IPS DF 4.7 (cell line): ENCODE results near the gene MAMDC2.

Experiments
- DNase-seq: peaks from one replicate; pipeline ENCODE4 v3.0.0-alpha.2; 2013; ENCODE audit warnings: low spot score; ENCODE audit errors: extremely low read depth

Gene MAMDC2

DNA sequence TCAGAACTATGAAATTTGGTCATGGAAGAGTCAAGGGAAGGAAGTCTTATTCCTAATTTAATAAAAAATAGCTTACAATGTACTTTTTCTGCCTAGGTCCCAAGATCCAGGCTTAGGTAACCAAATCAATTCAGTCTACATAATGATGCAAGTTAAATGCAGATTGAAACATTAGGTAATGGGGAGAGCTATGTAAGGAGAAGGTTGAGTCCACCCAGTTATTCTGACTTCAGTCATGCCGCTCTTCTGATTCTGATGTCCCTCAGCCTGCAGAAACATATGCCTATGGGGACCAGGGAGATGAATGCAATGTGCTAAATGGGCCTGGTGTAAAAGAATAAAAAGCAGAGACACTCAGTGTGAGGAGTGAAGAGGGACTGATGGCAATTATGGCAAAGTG is 63.9 kb downstream of the MAMDC2 start:
- DNase-seq = no peak

DNA sequence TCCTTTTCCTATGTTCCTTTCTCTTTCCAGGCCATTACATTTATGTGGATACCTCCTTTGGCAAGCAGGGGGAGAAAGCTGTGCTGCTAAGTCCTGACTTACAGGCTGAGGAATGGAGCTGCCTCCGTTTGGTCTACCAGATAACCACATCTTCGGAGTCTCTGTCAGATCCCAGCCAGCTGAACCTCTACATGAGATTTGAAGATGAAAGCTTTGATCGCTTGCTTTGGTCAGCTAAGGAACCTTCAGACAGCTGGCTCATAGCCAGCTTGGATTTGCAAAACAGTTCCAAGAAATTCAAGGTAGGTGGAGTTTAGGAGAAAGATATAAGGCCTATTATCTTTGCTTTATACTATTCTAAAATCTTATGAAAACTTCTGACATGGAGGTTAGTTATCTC is 64.5 kb downstream of the MAMDC2 start:
- DNase-seq = no peak

DNA sequence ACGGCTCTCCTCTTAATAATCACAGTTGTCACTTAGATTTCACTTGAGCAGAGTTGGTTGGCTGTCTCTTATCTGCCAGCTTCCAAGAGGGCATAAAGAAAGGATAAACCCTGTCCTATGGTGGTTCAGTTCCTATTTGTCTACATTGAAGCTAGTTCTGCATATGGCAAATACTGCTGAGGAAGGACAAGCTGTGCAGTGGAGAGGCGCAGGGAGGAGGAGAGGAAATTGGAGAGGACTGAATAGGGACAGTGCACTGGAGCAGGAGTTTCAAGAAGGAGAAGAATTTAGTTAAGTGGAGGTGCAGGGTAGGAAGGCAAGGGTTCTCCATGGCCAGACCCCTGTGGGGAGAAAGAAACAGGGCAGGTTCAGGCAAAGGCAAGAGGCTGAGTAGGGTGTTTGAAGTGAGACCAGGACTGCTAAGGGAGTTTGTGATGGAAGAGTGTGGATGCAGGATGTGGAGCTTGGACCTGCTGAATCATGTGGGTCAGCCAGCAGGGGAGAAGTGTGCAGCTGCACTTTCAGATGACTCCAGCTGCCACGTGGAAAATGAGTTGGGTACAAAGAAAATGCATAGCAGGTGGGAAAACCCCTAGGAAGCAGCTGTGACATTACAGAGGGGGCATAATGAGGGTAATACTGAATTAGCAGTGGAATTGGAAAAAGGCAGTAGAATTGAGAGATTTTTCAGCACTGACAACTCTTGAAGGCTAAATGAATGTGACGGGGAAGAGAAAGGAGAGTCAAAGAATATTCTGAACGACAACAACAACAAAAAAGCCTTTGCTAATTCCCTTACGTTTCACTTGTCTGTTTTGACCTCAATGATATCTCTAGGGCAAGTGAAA is 66.8 kb downstream of the MAMDC2 start:
- no peak for DNase-seq

DNA sequence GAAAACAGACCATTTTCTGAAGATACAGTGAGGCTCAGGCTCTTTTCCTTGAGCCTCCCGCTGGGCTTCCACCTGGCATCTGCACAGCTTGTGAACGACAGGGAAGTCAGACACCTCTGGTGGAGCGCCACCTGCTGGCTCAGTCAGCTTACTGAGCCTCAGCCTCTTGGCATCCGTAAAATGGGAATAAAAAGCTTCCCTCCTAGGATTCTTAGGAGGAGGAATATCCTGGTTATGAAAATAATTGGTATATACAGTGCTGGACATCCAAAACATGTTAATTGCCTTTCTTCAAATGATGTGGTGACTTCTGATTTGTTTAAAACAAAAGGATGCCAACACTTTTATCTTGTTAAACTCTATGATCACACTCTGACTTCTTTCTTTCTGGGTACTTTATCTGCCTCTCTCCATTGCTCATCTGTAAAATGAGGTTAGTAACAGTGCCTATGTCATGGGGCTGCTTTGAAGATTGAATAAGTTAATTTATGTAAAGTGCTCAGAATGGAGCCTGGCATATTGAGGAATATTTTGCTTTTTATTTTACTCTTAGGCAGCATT is 67.5 kb downstream of the MAMDC2 start:
- no peak for DNase-seq

DNA sequence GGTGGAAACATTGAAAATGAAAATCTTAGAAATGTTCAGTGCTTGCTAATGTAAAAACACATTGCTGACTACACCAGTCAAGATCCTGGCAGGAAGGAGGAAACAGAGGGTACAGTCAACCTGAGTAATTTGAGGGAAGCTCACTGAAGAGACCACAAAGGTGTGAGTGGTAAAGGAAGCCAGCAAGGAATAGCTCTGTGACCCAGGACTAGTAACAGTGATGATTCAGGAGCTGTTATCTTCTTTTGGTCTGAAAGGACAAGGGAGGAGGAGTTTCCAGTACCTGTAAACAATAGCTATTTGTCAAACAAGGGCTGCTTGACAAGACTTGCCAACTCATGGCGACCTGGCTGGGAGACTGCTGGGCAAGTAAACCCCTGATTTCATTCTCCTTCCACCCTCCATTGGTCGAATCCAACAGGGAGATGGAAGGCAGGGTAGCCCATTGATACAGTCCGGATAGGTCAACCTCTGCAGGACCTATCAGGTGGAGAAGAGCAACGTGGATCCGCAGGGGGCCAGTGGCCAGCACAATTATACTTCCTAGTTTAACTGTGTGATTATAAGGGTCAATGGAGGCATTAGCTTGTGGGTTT is 68.1 kb downstream of the MAMDC2 start:
- DNase-seq = no peak

DNA sequence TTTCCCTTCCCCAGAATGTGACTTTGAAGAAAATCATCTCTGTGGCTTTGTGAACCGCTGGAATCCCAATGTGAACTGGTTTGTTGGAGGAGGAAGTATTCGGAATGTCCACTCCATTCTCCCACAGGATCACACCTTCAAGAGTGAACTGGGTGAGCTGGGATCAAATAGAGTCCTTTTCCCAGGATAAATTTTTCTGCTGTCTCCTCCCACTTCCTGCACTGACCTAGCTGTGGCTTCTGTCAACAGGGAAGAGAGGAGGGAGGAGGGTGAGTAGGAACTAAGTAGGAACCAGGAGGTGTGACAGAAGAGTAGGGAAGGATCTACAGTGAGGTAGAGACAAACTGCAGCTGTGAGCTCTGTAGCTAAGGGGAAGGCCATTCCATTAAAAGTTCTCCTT is 69.3 kb downstream of the MAMDC2 start:
- DNase-seq = no peak

DNA sequence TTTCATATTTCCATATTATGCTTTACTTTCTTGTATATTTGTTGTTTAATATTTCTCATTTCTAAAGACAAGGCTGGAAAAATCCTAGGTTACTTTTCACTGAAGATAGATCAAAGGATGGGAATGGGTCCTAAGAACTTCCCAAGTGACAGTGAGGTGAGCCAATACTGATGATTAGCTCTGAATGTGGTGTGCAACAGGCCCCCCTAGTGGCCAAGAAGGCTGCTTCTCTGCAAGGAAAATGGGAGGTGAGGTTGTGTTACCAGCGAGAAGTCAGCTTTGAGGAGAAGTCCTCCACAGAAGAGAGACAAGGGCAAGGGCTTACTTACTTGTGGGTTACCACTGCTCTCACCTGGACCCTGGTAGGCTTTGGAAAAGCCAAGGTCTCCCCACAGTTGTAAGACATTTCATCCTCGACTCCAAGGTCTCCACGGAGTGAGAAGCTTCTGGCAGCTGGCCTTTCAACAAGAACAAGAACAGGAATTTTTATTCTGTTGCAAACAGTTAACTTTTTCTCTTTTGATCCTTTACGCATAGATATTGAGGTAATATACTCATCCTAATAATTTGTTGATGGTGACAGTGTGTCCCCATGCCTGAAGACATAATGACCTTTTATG is 69.9 kb downstream of the MAMDC2 start:
- no peak for DNase-seq

DNA sequence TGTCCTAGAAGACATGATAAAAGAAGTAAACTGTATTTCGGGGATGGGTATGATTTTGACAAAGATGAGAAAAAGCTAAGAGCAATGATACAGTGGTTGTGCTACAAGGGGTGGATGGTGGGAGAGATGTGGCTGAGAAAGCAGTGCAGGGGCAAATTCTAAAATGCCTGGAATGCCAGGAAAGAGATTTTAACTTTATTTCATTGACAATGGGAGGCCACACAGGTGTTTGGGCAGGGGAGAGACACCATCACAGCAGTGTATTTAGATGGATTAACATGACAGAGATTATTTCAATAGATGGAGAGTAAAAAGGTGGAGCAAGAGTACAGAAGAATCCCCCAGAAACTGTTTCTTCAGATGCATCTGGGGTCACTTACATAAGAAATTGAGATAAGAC is 71.2 kb downstream of the MAMDC2 start:
- no peak for DNase-seq

DNA sequence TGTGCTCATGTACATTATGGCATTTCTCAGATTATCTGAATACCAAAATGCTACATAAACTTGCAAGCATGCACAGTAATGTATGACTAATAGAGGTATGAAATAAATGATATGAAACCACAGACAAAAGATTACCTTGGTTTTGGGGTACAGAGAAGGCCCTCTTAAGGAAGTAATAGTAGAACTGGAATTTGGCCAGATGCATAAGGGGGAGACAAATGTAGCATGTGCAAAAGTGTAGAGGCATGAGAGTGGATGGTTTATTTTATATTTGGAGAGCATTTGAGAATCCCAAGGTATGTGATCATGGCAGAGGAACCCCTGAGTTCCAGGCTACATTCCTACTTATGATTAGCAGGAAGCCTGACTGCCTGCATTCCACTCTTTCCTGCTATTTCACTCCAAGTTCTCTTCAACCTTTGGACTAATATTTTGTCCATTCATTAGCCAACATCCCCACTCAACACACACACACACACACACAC is 74.2 kb downstream of the MAMDC2 start:
- no peak for DNase-seq

DNA sequence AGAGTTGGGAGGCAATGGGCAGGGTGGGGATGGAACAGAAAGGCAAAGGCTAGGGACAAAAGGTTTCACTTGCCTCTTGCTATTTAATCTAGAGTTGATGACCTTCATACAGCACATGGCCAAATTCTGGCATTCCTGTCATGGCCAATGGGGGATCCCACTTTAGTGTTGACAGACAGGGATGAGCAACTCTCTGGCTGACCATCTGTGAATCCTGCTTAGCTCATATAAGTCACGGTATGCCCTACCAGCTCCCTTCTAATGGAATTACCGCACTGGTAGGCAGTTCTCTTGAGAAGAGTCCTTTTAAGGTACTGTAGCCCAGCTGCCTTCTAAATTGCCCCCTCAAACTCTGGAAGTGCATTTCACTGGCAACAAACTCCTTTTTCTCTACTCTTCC is 76.1 kb downstream of the MAMDC2 start:
- DNase-seq = no peak

DNA sequence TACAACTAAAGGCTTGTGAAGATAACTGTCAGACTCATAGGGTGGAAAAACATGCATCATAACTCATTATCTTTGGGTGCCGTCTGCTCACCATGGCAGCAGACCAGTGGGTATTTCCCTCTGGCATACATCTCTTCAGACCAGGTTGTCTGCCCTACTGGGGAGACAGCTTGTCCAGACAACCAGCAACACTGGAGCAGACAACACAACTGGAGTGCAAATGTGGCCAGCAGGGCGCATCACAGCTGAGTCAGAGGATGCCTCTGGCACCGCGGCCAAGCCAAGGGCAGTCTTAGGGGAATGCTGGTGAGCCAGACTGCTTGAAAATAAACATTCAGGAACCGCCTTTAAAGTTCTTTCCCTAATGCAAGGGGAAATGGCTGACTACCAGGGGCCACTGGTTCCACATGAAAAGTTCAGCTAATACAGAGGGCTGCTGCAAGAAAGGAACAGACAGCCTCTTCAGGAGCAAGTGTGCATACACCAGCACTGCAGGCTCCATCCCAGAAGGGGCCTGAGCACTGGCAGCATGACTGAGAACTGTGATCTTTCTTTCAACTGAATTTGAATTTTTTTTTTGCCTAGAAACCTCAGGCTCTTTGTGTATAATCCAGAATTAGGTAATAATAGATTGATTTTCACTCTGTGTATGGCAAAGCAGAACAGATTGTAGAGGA is 77.3 kb downstream of the MAMDC2 start:
- no peak for DNase-seq

DNA sequence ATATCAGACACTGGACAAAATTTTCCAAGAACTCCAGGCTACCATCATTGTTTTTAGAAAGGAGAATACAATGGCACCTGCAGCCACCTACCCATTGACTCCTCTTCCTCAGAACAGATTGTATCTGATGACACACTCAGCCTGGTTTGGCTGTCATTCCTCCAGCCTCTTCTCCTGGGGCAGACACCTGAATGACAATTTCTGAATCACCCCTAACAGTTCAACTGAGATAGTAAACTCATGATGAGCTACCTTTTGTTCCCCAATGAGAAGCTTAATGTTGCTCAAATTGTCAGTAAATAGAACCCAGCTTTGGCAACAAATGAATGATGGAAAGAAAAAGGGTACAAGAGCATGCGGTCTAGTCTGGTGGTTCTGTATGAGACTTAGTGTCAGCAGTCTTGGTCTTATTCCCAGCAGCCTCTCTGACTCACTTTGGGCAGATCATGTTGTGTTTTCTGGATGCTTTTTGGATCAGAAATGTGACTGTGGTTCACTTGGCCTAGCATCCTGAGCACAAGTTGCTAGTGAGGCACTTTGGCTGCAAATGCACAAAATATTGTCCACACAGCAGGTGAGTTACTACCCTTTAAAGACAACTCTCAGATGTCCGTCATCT is 78.3 kb downstream of the MAMDC2 start:
- no peak for DNase-seq

DNA sequence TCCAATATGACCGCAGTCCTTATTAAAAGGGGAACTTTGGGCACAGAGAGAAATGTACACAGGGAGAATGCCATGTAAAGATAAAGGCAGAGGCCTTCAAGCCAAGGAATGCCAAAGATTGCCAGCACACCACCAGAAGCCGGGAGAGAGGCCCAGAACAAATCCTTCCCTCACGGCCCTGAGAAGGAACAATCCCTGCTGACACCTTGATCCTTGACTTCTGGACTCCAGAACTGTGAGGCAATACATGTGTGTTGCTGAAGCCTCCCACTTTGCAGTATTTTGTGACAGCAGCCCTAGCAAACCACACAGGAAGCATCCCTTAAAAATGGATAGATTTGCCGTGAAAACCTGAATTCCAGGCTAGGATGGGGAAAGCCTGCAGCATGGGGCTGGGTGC is 80.0 kb downstream of the MAMDC2 start:
- DNase-seq = no peak

DNA sequence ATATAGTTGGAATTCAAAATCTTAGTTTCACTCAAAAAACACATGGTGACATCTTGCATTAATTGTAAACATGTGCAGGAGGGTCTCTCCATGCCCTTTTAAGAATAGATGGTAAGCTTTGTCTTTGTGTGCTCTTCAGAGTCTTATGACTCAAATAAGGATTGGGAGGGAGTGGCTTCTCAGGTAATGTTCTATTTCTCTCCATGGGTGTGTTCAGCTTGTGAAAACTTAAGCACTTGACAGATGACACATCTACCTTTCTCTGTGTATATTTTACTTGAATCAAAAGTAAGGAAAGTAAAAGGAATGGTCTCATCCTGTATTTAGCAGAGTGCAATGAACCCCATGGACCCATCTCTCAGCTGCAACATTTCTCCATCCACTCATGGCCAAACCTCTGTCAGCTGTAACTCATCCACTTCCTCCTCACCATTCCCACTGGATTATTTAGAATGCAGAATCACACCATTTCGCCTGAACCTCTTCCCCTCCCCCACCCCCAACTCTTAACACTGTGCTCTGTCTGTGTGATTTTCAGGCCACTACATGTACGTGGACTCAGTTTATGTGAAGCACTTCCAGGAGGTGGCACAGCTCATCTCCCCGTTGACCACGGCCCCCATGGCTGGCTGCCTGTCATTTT is 82.1 kb downstream of the MAMDC2 start:
- no peak for DNase-seq

DNA sequence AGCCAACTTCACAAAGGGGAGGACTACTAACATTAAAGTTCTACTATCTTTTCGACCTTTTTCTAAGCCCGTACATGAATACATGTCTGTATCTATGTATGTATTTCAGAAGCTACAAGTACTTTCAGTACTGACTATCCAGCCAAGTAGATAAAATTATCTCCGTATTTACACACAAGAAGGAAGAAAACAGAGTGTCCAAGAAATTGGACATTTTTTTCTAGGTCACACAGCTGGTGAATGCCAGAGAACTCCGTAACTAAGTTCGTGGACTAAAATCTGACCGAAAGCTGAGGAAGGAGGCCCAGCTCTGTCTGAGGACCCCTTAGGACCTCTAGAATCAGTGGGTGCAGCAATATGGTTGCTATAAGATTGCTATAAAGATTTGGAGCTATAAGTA is 83.4 kb downstream of the MAMDC2 start:
- DNase-seq = no peak

DNA sequence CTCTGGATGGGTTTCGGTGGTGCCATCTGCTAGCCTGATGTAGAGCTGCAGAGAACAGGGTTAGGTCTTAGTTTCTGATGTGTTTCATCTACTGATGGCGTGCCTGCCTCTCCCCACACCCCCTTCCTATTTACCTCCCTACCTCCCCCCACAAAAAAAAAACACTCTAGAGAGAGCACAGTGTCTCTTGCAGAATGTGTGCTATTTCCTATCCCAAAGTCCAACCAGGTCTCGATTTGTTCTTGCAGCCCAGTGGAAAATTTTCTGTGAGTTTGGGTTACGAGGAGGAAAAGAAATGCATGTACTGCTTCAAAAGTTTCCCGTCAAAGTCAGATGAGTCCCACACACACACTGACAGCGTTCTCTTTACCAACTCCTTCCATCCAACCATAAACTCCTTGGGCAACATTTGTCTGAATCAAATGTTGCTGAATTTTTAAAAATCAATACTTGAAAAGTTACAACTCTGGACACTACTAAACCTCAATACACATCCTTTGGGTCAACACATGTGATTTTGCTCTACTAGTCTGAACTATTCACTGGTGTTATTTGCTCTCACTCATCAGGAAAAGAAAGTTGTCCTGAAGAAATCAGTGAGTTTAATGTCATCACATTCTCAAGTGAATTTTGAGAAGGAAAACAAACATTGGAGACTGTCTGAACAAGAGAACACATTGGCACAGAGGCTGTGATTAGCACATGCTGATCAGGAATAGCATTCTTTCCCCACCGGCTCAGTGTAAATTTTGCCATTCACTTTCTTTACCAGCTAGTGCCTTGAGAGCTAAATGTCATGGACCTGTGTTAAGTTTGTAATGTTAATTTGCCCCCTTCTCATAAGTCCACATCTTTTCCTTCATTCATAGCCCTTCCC is 84.1 kb downstream of the MAMDC2 start:
- no peak for DNase-seq

DNA sequence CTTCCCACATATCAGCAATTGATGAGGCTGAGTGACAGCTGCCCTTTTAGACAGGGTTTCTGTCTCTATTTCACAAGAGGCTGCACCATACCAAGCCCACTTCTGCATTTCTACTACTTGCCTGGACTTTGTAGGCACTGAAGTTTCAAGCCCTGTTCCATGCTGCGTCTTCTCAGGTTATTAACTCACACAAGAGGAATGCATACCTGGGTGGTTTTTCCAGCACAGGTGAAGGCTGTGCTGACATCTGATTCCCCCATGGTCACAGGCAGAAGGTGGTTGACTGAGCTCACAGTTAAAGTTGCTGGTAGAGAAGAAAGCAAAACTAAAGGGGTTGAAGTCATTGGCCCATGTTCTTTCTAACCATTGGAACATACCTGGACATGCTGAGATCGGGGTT is 86.6 kb downstream of the MAMDC2 start:
- no peak for DNase-seq

DNA sequence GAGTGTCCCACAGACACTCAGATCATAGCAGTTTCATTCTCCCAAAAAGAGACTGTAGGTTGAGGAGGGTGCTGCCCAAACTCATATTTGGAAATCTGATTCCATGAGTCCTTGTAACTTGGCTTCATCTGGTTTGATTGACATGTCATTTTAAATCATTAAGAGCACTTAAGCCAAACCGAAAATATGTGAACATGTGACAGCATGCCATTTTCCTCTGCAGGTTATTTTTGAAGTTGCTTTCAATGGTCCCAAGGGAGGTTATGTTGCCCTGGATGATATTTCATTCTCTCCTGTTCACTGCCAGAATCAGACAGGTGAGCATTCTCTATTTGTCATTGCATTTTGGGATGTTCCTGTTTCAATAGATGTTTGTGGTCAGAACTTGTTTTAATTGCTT is 87.6 kb downstream of the MAMDC2 start:
- DNase-seq = no peak

DNA sequence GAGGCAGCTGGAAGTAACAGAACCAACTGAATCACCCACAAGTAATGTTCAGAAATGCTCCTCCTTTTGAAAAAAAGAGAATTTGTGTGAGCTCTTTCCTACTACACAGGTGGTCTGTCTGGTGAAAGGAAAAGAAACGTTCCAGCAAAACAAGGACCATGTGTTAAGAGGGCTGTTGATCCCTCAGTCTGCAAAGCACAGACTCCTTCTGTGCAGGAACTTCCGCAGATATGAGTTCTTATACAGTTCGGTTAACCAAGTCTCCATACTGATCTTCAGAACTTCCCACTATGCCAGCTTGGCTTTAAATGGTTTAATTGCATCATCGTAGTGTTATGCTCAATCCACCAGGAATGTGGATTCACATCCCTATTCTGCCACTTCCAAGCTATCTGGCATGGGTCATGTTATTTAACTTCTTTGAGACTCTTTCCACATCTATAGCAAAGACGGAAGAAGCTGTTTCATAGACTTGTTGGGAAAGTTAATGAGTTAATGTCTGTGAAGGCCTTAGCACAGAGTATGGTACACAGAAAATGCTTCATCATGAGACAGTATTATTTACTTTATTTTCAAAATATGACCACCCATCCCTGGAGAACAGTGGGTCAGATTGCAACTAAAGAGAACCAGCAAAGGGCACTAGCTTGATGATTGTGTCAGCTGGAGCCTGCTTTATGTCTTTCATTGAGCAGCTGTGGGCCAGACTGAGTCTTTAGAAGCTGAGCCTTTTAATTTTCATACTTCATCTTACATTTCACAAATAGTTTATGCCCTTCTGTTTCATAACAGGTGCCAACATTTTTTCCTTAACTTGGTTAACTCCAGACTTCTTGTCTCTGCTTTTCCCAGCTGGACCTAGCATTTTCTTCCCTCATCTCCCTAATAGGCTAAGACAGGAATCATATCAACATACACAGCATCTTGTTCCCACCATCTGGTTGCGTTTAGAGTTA is 89.9 kb downstream of the MAMDC2 start:
- no peak for DNase-seq
